ENCODE measurements around the gene MAGEA9B.

GRCh38 chrX:149541521-149542047 lies 45.7 kb downstream of the MAGEA9B start:
- no peak for TF ChIP-seq POLR2A (IDR thresholded peaks at IDR 0.05; ENCODE audit: low read length)
- no peak for TF ChIP-seq GATA1 (IDR thresholded peaks at IDR 0.05; ENCODE audit: low read depth, low read length)

All from erythroblast (primary cell).